ENCODE results near the gene RNF4. TPM values are rescaled to one million over a fixed set of nuclear protein-coding genes. Genes with fewer than 3 reads are reported as not detected.
"Not testable (repeated sequence)": the region's sequence is repeated elsewhere in the genome, so short reads cannot be mapped to it uniquely, and the experiment has no call there.

The RNF4 gene
- total and polyA plus RNA-seq, 3 donors from 2014 or later: 61.3 to 69.8 (median 68.3) TPM

- no peak for DNase-seq
- WGBS, 2 donors: 84 to 89% methylated on average over 9 of the region's 9 CpGs
- intact Hi-C loops (cut with DNase I; ENCODE audit: low total_unique reads): no loop called here
- Histone ChIP-seq H3K27me3 (no peaks in the 10 kb centered on the region), H3K36me3 (ENCODE audit: low read depth, missing control alignments) (no peaks in the 10 kb centered on the region), H3K4me3 (no peak overlapping the region), H3K27ac (no peak overlapping the region), H3K9me3 (no peaks in the 10 kb centered on the region), H3K4me1 (peaks cover 22% of the 10 kb centered on the region)
- TF ChIP-seq CTCF (IDR thresholded peaks at IDR 0.05): no peak
- no peak for TF ChIP-seq POLR2A (IDR thresholded peaks at IDR 0.05)
Observed at GRCh38 chr4:2511645-2512131, 42.8 kb downstream of the RNF4 start.

- Histone ChIP-seq H3K4me1 (peaks cover 22% of the 10 kb centered on the region), H3K4me3 (no peak overlapping the region), H3K36me3 (ENCODE audit: low read depth, missing control alignments) (no peaks in the 10 kb centered on the region), H3K9me3 (no peaks in the 10 kb centered on the region), H3K27me3 (no peaks in the 10 kb centered on the region), H3K27ac (no peak overlapping the region)
- TF ChIP-seq CTCF (IDR thresholded peaks at IDR 0.05): no peak
- no peak for TF ChIP-seq POLR2A (IDR thresholded peaks at IDR 0.05)
- 94 to 97% methylated on average over 13 to 15 of the region's 15 CpGs for WGBS, 2 donors
- intact Hi-C loops (cut with DNase I; ENCODE audit: low total_unique reads): no loop called here
- no peak for DNase-seq
Observed at GRCh38 chr4:2512396-2513135, 43.7 kb downstream of the RNF4 start.

- H3K9me3 ChIP-seq; H3K27ac ChIP-seq; H3K27me3 ChIP-seq; H3K4me3 ChIP-seq; DNase-seq; intact Hi-C loops (cut with DNase I; ENCODE audit: low total_unique reads); H3K36me3 ChIP-seq (ENCODE audit: low read depth, missing control alignments): not testable (repeated sequence)
- peaks cover 22% of the 10 kb centered on the region for H3K4me1 ChIP-seq
- 89 to 96% methylated on average over 9 of the region's 9 CpGs for WGBS, 2 donors
Observed at GRCh38 chr4:2514193-2514592, 45.3 kb downstream of the RNF4 start.

GRCh38 chr4:2514944-2515343 is 46.0 kb downstream of the RNF4 start:
- H3K9me3 ChIP-seq; H3K36me3 ChIP-seq (ENCODE audit: low read depth, missing control alignments); DNase-seq; H3K4me3 ChIP-seq; H3K27me3 ChIP-seq; intact Hi-C loops (cut with DNase I; ENCODE audit: low total_unique reads): not testable (repeated sequence)
- 55 to 61% methylated on average over 5 to 11 of the region's 11 CpGs for WGBS, 2 donors
- peaks cover 22% of the 10 kb centered on the region for H3K4me1 ChIP-seq
- H3K27ac ChIP-seq: peak overlapping the region in 1 of 2 donors; percentile 54

- H3K27me3 ChIP-seq: no peaks in the 10 kb centered on the region
- peak; percentile 84 for DNase-seq
- no peak overlapping the region for H3K4me3 ChIP-seq
- intact Hi-C loops (cut with DNase I; ENCODE audit: low total_unique reads): no loop called here
- TF ChIP-seq POLR2A (IDR thresholded peaks at IDR 0.05) (no peak), CTCF (IDR thresholded peaks at IDR 0.05) (no peak)
- no peaks in the 10 kb centered on the region for H3K9me3 ChIP-seq
- peaks cover 16% of the 10 kb centered on the region for H3K4me1 ChIP-seq
- no peaks in the 10 kb centered on the region for H3K36me3 ChIP-seq (ENCODE audit: low read depth, missing control alignments)
- WGBS, 2 donors: 40% methylated on average over 3 to 4 of the region's 4 CpGs
- peak overlapping the region in 1 of 2 donors; percentile 67 for H3K27ac ChIP-seq
Observed at GRCh38 chr4:2515830-2516550, 47.1 kb downstream of the RNF4 start.
